ENCODE data around the gene NCAPD3.
"Not testable (repeated sequence)": the region's sequence is repeated elsewhere in the genome, so short reads cannot be mapped to it uniquely, and the experiment has no call there.

Gene NCAPD3, protein sequence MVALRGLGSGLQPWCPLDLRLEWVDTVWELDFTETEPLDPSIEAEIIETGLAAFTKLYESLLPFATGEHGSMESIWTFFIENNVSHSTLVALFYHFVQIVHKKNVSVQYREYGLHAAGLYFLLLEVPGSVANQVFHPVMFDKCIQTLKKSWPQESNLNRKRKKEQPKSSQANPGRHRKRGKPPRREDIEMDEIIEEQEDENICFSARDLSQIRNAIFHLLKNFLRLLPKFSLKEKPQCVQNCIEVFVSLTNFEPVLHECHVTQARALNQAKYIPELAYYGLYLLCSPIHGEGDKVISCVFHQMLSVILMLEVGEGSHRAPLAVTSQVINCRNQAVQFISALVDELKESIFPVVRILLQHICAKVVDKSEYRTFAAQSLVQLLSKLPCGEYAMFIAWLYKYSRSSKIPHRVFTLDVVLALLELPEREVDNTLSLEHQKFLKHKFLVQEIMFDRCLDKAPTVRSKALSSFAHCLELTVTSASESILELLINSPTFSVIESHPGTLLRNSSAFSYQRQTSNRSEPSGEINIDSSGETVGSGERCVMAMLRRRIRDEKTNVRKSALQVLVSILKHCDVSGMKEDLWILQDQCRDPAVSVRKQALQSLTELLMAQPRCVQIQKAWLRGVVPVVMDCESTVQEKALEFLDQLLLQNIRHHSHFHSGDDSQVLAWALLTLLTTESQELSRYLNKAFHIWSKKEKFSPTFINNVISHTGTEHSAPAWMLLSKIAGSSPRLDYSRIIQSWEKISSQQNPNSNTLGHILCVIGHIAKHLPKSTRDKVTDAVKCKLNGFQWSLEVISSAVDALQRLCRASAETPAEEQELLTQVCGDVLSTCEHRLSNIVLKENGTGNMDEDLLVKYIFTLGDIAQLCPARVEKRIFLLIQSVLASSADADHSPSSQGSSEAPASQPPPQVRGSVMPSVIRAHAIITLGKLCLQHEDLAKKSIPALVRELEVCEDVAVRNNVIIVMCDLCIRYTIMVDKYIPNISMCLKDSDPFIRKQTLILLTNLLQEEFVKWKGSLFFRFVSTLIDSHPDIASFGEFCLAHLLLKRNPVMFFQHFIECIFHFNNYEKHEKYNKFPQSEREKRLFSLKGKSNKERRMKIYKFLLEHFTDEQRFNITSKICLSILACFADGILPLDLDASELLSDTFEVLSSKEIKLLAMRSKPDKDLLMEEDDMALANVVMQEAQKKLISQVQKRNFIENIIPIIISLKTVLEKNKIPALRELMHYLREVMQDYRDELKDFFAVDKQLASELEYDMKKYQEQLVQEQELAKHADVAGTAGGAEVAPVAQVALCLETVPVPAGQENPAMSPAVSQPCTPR (N-terminal part only)
- 59.7 to 67.9 reads per million in 2 experiments for total RNA-seq

DNA sequence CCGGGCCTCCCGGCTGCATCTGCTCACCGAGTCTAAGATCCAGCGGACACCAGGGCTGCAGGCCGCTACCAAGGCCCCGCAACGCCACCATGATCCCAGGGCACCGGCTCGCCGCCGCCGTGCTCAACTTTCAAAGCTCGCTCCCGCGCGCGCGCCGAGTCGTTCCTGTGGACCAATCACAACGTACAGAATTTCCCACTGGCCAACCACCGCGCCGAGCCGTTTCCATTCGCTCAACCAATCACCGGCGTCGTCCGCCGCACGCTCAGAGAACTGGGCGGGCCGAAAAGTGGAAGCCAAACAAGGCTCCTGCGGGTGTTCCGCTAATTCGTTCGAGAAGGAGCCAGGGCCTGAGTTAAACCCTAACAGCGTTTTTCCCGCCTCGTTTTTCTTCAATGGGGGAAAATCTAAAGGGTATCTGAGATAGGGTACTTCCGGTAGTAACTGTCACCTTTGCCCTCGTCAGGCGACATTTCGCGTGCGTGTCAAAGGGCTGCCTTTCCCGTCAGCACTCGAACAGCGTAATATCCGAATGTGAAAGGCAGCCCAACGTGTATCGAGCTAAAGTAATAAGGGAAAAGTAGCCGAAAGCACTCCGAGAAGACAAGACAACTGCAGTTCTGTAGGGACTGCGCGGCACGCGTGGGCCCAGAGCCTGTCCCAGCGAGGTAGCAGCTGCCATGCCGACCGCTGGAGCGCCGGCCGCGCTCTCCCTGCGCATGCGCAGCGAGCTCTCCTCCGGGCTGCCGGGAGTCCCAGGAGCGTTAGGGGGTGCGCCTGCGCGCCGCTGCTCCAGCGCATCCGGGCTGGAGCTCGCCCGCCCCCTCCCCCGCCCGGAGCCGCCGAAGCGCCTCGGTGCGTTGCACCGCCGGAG is at the start of gene NCAPD3, which contains the start of gene VPS26B:
TSS of gene NCAPD3 (minus strand) at position 132 of the 874 bp plus-strand sequence. CDS start at position 91, 41 bp downstream.
TSS of gene VPS26B (plus strand) at position 836 of the 874 bp plus-strand sequence. CDS start 452 bp downstream, outside the sequence.
- peak; percentile 93 for DNase-seq (ENCODE audit: low read depth)

DNA sequence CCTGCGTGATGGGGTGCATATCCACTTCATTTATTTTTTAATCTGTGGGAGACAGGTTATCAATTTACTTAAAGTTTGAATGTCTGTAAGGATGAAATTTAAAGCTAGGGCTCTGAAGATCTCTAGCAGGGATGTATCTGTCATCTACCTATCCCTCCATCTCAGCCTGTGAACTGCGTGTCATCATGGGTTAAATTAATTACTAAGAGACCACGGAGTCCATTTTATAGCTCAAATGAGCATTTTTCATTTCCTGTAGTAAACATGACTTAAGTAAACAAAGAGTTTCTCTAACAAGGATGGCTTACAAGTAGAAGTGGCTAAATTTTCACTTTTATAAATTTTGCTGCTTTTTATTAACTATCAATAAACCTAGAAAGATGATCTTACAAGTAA is 49.5 kb upstream of the NCAPD3 start:
- DNase-seq (ENCODE audit: low read depth) = no peak

DNA sequence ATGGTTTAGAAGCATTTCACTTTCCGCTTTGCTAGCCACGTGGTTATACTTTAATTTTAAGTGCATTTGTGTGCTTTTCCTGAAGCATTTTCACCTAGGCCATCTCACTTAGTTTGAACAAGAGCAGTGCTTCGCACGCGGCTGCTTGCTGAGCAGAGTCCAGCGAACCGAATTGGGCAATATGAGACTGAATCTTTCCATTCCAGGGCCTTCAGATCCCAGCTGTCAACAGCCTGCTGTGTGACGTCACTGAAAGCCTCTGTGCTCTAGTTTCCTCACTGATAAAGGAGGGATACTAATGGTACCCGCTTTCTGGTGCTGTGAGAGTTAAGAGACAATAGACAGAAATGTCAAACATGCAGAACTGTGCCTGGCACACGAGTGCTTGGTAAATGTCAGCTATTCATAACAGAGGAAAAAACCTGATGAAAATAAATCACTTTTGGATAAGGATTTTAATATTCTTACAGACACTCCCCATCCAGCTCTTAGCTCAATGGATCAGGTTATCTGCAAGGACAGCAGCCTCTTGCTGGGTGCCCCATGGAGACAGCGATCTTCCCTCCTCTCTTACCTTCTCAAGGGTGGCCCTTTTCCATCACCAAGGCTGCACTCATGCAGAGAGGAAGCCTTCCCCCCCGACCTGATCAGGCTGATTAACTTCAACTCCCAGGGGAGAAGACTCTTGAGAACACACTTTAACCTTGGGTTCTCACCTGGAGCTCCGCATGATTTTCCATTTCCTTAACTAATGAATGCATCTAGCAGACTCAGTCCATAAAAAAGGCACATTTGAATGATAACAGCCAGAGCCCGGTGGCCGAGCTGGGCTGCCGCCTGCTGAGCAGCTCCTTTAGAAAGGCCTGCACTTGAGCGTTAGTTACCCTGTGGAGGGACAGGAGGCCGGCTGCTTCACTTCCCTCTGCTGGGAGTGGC is 48.9 kb upstream of the NCAPD3 start:
- DNase-seq (ENCODE audit: low read depth) = no peak

DNA sequence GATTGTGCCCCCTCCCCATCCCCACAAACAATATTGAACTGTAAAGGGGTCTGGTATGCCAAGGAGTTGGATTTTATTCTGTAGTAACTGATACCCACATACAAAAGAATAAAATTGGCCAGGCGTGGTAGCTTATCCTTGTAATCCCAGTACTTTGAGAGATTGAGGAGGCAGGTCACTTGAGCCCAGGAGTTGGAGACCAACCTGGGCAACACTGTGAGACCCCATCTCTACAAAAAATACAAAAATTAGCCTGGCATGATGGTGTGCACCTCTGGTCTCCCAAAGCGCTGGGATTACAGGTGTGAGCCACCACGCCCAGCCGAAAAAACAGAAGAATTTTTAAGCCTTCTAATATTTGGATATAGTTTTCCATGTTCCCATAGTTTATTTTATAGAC is 48.2 kb upstream of the NCAPD3 start:
- no peak for DNase-seq (ENCODE audit: low read depth)

DNA sequence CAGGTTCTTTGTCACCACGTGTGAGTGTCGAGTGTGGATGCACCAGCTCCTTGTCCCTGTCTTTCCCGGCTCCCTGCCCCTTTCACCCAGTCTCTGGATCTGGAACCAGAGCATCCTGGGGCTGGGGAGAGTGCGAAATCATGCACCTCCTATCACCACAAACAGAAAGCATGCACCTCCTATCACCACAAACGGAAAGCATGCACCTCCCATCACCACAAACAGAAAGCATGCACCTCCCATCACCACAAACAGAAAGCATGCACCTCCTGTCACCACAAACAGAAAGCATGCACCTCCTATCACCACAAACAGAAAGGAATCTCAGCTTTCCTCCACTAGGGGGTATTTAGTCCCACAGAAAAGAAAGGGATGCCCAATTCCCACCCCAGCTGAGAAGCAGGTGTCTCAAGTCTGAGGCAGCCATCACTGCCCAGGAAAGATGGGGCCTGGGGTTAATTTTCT is 46.5 kb upstream of the NCAPD3 start:
- no peak for DNase-seq (ENCODE audit: low read depth)

DNA sequence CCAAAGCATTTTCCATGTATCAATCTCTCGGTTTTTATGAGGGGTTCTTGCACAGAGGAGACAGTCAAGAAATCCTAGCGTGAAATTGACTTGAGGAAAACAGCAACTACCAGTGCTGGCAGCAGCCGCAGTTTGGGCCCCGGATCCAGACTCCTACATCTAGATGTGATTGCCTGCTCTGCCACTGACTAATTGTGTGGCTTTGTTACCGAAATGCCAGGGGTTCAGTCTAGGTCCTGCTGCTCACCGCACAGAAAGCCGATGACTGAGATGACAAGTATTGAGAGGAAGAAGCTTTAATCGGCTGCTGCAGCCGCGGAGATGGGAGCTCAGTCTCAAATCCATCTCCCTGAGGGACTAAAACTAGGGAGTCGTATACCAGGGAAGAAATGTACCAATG is 44.2 kb upstream of the NCAPD3 start:
- DNase-seq (ENCODE audit: low read depth) = no peak

DNA sequence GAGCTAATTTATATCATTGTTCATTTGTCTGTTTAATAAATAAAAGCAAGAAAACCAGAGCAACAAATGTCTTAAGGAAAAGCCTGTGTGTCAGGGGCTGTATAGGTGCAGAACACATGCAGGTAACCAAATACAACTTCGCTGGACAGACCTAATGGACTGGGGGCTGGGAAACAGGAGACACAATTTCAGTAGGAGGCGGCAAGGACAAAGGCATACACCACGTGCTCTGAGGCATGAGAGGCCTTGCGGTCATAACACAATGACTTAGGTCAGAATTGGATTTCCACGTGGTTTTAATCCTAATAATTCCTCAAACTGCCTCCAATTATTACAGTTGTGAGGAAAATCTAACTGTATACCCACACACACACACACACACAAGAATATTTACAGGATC is 43.7 kb upstream of the NCAPD3 start:
- DNase-seq (ENCODE audit: low read depth) = no peak

DNA sequence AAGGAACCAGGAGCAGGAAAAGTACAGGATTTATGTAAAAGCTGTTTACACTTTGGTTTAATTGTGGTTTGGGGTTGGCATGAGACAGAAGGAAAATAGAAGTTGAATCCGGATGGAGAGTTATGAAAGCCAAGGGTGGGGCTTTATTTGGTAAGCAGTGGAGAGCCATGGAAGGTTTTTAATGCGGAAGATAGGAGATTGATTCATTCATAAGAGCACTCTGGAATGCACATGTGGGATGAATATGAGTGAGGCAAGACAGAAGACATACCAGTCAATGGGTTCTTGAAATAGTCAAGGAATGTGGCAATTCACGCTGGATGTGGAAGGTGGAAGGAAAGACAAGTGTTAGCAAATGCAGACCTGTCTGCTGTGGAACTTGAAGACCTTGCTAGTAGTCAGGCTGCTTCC is 43.1 kb upstream of the NCAPD3 start:
- no peak for DNase-seq (ENCODE audit: low read depth)

DNA sequence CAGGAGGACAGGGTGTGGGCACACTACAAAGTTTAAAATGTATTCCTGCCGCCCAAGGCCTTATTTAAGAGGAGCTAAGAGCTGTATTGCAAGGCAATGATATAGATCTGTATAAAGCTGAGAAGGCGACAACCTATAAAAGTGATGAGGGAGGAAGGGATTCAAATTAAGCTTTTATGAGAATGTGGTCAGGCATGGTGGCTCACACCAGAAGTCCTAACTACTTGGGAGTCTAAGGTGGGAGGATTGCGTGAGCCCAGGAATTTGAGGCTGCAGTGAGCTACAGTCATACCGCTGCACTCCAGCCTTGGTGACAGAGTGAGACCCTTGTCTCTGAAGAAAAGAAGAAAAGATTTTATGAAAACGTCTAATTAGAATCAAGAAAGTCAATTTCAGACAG is 42.7 kb upstream of the NCAPD3 start:
- no peak for DNase-seq (ENCODE audit: low read depth)

DNA sequence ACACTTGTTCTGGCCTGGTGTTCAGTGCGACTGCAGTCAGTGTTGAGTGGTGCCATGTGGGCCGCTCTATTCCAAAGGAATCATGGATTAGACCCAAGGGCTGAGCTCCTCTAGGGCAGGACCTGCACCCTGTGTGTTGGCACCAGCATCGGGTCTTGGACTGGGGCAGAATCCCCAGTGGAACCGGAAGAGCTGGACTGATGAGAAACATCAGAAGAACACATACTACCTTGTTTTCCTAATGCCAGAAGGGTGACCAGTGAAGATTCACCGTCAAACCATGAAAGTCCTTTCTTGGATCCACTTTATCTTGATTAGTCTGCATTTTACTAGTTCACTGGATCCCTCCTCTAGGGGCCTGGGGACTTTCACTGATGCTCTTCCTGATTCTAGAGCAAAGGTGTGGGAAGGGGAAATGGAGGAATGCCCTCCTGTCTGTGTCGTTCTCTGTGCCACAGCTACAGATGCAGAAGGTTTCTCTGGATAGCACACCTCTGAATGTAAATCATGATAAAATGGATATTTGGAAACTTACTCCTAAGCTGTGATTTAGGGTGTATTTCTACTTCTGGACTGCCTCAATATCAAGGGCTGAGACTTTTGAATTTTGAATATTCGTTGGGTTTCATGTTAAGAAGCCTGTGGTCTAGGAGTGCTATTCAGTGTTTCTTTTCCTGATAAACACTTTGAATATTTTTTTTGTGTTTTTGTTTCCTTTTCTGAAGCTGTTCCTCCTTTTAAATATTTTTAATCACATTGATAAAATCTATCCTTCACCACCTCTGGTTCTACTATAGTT is 41.4 kb upstream of the NCAPD3 start:
- DNase-seq (ENCODE audit: low read depth) = no peak

DNA sequence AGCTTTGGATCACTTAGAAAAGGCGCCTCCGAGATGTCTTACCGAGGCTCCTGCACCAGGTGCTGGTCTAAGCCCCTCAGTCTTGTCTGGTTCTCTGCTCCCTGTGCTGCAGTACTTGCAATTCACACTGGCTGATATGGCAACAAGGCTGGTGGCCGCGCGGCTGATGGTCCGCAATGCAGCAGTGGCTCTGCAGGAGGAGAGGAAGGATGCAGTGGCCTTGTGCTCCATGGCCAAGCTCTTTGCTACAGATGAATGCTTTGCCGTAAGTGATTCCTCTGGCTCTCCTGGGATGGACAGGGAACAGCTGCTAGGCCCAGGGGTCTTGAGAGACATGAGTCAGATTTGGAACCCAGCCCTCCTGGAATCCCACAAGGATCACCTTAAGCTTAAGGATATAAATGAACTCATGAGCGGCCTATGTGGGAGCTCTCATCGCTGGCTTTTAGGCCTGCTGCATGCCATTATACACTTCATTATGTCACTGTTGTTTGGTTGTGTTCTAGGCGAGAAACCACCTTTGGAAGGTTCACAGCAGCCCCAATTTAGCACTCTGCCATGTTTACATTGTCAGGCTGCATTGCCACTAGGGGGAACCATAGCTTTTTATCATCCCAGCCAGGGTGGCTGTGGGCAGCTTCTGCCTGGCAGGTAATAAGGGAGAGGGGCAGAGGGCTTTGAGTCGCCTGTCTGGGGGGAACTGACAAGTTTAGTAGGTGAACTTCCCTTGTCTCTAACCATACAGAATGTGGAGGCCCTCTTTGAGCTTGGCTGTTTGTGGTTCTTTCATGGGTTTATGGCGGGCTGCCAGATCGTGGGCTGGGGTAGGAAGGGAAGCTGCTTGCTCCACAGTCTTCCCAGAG is 38.1 kb upstream of the NCAPD3 start:
- DNase-seq (ENCODE audit: low read depth) = no peak

DNA sequence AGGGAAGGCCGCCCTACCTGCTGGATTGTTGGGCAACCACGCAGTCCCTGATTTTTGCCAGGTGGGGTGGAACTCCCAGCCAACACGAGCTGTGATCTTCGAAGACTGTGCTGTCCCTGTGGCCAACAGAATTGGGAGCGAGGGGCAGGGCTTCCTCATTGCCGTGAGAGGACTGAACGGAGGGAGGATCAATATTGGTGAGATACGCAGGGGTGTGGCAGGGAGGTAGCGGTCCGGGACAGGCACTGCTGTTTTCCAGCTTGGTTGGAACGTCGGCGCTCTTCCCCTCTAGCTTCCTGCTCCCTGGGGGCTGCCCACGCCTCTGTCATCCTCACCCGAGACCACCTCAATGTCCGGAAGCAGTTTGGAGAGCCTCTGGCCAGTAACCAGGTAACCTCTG is 37.2 kb upstream of the NCAPD3 start:
- DNase-seq (ENCODE audit: low read depth) = no peak

DNA sequence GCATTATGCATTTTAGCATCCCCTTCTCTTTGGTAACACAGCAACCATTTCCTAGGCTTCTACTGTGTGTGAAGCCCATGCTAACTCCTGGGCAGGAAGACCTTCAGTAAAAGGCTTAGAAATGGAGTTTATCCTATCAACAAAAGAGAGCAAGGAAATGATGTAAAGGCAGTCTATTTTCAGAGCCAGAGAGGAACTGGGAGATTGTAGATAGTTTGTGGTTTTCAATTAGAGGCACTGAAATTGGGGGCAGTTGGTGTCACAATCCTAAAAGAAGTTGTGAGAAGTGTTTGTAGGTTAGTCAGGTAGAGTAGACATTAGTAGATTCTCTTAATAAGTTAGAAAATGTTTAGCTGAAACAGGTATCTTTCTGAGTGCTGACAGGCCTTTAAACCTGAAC is 36.7 kb upstream of the NCAPD3 start:
- DNase-seq (ENCODE audit: low read depth) = no peak

DNA sequence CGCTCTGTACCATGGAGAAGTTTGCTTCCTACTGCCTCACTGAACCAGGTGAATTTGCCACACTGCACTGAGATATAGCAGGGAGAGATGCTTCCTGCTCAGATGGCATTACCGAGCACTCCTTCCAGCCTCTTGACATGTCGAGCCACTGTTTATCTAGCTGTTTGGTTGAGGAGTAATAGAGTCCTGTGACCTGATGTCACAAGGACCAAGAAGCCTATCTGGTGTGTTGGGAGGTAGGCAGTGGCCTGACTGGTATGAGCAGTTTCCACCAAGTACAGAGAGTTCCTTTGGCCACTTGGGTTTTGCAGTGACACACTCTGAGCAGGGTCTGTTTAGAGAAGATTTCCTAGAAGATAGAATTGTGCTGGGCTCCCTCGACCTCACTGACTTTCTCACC is 34.8 kb upstream of the NCAPD3 start:
- DNase-seq (ENCODE audit: low read depth) = no peak

DNA sequence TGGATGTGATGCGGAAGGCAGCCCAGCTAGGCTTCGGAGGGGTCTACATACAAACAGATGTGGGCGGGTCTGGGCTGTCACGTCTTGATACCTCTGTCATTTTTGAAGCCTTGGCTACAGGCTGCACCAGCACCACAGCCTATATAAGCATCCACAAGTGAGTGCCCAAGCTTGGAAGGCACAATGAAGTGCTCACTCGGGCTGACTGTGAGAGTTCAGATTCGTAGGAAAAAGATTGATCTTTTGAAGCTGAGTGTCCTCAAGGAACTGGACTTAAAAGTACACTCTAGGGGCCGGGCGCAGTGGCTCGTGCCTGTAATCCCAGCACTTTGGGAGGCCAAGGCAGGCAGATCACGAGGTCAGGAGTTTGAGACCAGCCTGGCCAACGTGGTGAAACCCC is 33.3 kb upstream of the NCAPD3 start:
- no peak for DNase-seq (ENCODE audit: low read depth)

DNA sequence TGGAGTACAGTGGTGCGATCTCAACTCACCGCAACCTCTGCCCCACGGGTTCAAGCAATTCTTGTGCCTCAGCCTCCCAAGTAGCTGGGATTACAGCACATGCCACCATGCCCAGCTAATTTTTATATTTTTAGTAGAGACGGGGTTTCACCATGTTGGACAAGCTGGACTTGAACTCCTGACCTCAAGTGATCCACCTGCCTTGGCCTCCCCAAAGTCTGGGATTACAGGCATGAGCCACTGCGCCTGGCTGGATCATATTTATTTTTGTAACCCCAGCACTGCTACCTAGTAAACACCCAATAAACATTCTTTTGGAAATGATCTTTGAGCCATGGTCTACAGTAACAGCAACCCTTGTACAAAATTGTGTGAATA is 31.4 kb upstream of the NCAPD3 start:
- DNase-seq (ENCODE audit: low read depth) = not testable (repeated sequence)

DNA sequence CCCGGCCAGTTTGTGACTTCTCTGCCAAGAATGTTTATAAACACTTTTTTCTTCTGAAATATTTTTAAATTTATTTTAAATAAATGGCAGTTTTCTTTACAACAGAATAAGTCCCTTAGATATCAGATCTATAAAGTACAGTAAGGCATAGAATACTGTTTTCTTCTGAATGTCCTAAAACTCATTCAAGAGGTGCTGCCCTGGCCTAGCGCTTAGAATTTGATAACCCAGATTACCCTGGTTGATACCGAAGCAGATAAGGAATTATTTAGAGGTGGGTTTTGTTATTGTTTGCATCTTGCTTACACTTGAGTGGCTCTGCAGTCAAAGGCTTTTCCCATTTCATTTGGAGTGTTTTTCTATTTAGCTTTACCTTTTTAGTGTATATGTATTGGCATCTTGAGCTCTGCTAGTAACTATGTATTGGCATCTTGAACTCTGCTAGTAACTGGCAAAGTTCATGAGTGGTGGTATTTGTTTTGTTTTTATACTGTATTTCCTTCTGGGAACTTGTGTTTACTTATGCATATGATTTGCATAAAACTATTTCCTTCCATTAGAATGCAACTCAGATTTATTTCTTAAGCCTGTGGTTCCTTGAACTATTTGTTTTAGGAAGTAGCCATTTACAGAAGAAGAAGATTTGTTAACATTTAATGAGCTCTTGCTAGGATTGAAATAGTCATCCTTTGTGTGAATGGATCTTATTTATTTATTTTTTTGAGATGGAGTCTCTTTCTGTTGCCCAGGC is 30.8 kb upstream of the NCAPD3 start:
- DNase-seq (ENCODE audit: low read depth) = no peak

Data from T follicular helper cell (primary cell).